ENCODE measurements around the gene MATN1.

The MATN1 gene

DNA sequence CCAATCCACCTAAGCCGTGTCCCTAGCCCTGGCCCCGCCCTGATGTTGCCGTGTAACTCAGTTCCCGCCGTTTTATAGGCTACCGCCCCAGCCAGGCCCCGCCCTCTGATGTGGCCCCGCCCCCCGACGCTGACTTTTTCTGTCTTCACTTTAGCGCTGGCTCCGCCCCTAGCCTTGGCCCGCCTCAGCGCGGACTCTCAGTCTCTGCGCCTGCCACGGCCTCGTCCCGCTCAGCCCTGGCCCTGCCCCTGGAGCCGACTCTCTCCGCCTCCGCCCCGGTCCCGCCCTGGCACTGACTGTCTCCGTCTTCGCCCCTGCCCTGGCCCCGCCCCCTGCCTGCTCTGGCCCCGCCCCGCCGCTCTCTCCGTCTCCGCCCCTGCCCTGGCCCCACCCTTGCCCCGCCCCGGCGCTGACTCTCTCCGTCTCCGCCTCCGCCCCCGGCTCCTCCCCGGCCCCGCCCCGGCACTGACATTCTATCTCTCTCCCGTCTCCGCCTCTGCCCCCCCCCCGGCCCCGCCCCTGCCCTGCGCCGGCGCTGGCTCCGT, 5.2 kb downstream of the MATN1 start:
- DNase-seq (ENCODE audit: low read depth) = peak; percentile 95

DNA sequence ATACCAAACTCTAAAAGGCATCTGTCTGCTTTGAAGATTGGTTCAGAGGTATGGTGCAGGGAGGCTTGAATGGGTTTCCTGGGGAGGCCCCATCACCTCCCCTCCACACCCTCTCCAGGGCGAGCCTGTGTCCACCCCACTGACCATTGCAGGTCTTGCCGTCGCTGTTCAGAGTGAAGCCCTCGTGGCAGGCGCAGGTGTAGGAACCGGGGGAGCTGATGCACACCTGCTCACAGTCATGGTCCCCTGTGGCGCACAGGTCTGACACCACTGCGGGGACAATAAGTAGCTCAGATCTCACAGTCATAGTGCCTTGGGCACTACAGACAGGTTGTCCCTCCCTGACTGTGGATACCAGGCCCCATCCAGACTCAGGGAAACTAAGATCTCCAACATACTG, 6.7 kb downstream of the MATN1 start:
- no peak for DNase-seq (ENCODE audit: low read depth)

DNA sequence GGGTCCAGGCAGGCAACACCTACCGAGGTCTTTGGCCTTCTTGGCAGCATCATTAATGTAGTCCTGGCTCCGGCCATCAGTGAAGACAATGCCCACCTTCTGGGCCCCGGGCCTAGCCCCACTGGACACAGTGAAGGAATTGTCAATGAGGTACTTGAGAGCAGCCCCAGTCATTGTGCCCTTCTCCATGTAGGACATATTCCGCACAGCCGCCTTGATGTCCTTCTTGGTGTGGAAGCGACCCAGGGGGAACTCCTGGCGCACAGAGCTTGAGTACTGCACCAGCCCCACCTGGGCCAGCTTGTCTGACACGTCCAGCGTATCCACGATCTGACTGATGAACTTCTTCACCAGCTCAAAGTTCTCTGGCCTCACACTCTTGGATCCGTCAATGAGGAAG, 7.5 kb downstream of the MATN1 start:
- no peak for DNase-seq (ENCODE audit: low read depth)

DNA sequence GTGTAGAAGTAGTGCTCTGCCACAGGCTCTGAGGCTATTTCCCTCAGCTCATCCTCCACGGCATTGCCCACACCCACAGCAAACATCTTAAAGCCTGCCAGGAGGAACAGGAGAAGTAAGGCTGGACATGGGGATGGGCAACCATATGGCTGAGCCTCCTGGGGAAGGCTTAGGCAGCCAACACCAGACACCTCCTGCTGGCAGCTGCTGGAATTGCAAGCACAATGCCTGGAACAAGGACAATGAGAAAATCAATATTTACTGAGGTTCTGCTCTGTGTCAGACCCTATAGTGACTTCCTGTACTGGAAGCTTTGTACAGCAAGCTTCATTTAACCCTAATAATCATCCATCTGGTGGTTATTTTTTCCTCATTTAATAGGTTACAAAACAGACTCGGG, 8.2 kb downstream of the MATN1 start:
- no peak for DNase-seq (ENCODE audit: low read depth)

DNA sequence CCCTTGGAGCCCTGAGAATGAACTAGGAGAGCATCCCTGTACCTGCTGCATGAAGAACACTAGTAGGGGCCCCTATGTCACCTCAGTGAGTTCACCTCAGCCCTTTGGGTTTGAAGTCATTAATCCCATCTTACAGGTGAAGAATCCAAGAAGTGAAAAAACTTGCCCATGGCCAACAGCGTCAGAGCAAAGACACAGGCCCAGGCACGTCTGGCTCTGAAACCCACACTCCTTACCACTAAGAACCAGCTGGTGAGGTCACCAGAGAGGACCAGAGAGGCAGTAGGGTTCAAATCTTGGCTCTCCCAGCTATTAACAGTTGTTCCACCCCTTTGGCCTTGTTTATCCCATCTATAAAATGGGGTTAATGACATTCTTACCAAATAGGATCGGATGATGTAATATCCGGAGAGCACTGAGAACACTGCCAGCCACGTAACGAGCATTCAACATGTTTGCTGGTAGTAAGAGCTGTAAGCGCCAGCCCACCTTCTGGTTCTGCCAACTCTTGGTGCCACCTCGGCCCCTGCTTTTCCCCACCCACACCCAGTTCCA, 8.8 kb downstream of the MATN1 start:
- DNase-seq (ENCODE audit: low read depth) = no peak

DNA sequence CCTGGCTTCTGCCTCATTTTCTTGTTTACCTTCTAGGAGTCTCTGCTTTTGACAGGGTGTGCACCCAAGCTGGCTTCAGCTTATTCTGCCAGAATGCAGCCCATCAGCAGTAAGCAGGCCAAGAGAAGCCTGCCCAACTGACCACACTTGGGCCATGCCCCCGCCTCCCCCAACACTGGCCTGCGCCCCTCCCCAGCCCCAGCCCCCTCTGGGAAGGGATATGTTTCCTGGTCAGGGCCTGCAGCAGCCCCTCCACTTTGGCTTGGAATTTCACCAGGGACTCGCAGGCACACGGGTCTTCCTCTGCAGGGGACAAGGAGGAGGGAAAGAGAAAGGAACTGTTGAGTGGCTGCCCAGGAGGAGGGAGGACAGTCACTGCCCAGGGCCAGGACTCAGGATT, 9.4 kb downstream of the MATN1 start:
- DNase-seq (ENCODE audit: low read depth) = no peak

DNA sequence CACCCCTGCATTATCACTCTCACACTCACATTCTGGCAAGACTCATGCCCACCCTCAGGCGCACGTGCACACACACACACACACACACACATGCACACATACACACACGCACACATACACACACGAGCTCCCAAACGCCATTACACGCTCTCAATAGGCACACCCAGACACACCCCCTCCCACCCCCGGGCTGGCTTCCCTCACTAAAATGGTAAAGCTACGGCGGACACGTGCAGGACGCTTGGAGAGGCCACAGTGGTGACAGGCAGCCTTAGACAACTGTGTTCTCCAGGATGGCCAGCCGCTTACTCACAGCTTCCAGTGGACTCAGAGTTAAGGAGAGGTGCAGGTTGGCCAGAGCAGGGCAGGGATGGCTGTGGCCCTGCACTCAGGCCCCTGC, 10.1 kb downstream of the MATN1 start:
- no peak for DNase-seq (ENCODE audit: low read depth)

DNA sequence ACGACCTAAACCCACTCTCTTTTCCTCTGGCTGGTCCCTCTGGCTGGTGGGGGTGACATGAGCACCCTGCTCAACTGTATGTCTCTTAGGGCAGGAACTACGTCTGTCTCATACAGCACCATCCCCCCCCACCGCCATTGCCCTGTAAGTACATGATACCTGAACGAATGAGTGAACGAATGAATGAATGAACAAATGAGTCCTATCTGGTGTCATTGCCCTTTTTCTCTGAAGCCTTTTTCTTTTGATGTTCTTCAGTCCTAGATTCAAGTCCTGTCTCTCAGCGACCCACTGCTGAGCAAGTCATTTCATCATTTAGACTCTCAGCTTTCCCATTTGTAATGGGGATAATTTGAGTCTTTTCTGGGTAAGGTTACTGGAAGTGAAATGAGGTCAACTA, 10.8 kb downstream of the MATN1 start:
- DNase-seq (ENCODE audit: low read depth) = no peak

DNA sequence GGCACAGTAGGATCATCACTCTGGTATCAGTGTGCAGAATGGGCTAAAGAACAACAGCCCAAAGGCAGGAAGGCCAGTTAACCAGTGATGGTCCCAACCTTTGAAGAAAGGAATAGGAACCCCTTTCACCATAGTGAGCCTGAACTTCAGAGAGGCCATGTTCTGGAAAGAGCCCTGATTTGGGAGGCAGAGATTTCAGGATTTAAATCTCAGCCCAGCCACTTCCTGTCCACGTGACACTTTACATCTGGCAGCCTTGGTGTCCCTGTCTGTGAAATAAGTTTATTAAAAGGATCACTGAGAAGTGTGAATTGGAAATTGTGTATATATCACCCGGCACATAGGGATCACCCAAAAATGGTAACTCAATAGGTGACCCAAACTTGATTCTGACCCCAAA, 13.0 kb downstream of the MATN1 start:
- DNase-seq (ENCODE audit: low read depth) = no peak

DNA sequence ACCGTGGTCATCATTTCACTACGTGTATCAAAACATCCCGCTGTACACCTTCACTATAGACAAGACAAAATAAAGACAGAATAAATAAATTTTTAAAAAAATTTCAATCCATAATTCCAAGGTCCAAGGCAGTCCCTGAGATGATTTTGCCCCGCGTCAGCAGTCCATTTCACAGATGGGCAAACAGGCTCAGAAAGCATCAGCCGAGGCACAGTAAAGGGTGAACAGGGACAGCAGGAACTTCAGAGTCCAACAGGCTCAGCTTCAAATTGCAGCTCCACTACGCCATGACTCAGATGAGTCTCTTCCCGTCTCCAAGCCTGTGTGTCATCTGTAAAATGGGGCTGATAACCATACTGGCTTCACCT, 15.0 kb downstream of the MATN1 start:
- no peak for DNase-seq (ENCODE audit: low read depth)

DNA sequence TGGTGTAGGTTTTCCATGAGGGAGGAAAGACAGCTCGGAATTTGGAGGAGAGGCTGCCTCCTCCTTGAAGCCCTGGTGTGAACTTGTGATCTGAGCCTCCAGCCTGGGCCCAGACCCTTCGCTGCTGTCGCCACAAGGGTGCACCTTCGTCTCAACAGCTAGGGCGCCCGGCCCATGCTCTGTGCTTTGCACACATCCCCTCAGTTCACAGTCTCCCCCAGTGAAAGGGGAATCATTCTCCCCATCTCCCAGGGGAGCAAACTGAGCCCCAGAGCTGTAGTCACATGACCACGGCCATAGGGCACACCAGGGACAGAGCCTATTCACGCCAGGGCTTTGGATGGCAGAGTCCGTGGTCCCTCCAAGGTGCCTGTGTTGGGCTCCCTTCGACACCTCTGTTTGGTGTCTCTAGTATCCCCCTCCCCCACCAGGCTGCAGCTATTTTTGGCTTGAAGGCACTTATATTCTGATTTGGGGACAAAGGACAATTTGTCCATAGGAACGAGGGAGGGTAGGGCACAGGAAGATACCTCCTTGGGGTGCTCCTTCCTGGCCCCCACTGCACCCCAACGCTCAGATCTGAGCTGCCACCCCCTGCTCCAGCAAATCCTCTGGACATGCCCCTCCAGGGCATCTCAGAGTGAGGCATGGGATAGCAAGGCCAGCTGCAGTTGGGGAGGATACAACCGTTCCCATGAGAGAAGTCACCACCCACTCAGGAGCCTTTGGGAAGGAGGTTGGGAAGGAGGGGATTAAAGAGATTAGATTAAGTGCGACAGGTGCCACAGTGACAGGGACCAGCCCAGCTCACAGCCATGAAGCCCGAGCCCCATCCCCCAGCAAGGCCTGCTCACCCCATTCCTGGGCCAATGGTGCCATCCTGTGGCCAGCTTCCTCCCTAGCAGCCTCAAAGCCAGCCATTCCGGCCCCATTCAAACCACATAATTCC, 15.7 kb downstream of the MATN1 start:
- DNase-seq (ENCODE audit: low read depth) = peak; percentile 40

DNA sequence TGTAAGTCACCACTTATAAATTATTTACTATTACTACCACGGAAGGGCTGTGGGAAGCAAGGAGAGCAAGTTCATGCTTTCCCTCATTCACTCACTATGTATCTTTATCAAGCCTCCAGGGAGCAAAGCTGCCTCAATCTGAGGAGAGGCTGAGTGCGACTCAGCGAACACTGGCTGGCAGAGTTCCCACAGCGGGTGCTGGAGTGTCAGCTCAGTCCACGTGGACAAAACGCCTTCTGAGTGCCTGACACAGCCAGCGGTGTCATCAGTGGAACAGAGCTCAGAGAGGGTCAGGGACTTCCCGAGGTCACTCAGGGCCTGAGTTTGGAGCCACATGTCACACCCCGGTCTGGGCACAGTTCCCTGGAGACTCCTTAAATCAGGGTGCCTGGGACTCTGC, 16.9 kb downstream of the MATN1 start:
- peak; percentile 44 for DNase-seq (ENCODE audit: low read depth)

DNA sequence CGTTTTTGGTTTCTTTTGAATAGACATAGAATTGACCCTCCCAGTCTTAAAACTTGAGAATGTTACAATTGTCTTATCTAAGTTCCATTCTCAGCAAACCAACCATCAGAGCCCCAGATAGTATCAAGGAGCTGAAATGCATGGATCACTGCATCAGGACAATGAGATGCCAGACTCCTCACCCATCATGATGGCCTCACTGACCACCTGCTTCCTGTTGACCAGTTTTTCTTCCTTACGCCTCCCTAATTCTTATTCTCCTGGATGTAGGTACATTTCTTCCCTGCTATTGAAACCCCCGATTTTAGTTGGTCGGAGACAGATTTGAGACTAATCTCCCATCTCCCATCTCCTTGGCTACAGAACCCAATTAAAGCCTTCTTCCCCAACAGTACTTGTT, 17.7 kb downstream of the MATN1 start:
- no peak for DNase-seq (ENCODE audit: low read depth)

DNA sequence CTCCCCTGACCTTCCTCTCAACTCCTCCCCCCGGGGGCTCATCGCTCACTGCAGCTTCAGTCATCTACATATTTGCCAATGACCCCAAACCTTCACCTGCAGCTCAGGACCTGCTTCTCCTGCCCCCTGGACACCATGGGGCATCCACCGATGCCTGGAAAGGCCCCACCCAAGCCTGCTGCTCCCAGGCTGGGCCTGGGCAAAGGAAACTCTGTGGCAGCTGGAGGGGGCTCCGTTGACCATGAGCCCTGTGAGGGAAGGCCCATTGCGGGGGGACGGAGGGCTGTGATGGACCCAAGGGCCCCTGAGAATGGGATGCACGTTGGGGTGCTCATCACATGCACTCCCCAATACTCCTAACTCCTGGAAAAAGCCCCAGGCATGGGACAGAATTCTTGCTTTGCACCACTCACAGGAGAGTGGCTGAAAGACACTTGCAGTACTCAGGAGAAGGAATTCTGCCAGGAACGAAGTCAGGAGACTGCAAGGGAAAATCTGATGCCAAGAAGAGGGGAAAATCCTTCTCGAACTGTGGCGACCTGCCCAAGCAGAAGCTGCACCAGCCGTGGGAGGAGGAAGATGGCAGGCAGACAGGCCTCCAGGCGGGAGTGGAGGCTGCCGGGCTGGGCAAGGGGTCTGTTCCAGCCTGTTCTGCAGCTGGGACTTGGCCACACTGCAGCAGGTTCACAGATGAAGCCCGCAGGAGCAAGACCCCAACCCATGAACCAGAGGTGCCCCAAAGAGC, 18.4 kb downstream of the MATN1 start:
- DNase-seq (ENCODE audit: low read depth) = no peak

DNA sequence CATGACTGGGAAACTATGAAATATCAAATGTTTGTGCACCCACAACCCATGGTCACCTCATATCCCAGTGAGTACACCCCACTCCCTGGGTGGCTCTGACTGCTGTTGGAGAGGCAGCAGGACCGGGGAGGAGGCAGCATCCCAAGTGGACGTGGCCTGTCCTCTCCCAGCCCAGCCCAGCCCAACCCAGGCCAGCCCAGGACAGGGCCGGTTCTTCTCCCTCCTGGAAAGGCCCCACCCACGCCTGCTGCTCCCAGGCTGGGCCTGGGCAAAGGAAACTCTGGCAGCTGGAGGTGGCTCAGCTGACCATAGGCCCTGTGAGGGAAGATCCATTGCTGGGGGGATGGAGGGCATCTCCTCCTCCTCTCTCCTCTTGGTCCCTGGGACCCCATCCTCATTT, 19.1 kb downstream of the MATN1 start:
- peak; percentile 55 for DNase-seq (ENCODE audit: low read depth)

DNA sequence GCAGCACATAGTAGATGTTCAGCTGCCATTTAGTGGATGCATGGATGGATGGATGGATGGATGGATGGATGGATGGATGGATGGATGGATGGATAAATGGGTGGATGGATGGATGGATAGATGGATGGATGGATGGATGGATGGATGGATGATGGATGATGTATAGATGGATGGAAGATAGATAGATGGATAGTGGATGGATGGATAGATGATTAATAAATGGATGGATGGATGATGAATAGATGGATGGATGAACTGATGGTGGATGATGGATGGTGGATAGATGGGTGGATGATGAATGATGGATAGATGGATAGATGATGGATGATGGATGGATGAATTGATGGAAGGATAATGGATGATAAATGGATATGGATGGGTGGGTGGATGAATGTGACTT, 20.6 kb downstream of the MATN1 start:
- no peak for DNase-seq (ENCODE audit: low read depth)

DNA sequence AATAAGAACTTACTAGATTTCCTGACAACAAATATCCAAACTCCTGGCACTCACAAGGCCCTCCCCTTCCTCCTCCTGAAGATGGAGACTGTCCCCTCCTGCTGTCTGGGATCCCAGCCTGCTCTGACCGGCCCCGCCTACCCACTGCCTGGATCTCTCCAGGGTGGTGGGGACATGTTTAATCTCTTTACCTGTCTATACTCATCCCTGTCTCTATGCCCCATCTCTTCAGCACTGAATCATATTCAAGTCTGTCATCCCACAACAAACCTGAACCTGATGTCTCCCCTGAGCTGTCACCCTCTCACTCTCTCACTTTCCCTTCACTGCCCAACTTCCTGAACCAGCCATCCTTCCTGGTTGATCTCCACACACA, 22.1 kb downstream of the MATN1 start:
- DNase-seq (ENCODE audit: low read depth) = no peak

DNA sequence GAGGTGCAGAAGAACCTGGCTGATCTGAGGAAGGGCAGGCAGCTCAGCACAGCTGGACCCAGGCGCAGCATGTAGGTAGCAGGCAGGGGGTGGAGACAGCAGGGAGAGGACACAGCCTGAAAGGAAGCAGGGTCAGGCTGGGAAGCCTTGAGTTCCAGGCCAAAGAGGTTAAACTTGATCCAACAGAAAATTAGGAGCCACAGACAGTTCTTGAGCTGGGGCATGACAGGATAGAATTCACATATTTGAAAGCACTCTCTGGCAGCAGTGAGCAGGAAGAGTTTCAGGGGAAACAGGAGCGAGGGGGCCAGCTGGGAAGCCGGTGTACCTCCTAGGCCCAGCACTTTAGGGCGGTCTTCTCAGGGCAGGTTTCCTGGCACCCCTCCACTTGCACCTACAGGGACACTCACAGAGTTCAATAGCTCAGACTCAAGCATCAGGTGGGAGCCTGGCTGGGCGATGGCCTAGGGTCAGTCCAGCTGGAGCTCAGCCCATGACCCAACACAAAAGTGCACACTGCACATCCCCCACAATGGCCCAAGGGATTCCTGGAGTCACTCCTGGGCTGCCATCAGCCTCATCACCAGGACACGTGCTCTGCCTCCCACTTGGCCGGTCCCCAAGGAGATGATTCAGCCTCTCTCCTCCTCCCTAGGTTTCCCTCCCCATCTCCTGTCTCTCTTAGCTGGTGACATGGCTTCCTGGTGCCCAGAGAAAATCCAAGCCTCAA, 22.7 kb downstream of the MATN1 start:
- DNase-seq (ENCODE audit: low read depth) = peak; percentile 90

DNA sequence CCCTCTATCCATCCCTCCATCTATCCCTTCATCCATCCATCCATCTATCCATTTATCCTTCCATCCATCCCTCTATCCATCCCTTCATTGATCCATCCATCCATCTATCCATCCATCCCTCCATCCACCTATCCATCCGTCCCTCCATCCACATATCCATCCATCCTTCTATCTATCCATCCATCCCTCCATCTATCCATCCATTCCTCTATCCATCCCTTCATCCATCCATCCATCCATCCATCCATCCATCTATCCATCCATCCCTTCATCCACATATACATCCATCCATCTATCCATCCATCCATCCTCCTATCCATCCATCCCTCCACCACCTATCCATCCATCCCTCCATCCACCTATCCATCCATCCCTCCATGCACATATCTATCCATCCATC, 23.6 kb downstream of the MATN1 start:
- no peak for DNase-seq (ENCODE audit: low read depth)

DNA sequence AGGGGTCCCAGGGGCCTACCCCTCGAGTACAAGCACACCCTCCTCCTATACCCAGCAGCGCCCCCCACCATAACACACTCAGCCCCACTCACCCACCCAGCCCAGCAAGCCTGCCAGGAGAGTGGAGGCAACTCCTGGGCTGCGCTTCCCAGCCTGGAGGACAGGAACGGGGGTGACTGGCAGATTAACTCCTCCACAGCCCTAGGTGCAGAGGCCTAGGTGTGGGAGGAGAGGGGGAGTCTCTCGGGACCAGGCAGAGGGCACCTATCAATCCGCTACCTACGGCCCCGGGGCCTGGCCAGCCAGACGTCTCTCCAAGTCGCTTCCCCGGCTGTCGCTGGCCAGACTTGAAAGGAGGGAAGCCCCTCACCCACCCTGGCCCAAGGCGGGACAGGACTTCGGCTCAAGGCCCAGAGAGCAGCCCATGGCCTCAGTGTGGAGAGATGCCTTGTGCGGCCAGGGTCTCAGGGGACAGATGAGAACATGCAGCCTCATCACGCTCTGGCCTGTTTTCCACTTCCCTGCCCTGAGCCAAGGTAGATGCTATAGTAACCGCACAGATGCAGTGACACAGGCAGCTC, 24.9 kb downstream of the MATN1 start:
- DNase-seq (ENCODE audit: low read depth) = no peak

DNA sequence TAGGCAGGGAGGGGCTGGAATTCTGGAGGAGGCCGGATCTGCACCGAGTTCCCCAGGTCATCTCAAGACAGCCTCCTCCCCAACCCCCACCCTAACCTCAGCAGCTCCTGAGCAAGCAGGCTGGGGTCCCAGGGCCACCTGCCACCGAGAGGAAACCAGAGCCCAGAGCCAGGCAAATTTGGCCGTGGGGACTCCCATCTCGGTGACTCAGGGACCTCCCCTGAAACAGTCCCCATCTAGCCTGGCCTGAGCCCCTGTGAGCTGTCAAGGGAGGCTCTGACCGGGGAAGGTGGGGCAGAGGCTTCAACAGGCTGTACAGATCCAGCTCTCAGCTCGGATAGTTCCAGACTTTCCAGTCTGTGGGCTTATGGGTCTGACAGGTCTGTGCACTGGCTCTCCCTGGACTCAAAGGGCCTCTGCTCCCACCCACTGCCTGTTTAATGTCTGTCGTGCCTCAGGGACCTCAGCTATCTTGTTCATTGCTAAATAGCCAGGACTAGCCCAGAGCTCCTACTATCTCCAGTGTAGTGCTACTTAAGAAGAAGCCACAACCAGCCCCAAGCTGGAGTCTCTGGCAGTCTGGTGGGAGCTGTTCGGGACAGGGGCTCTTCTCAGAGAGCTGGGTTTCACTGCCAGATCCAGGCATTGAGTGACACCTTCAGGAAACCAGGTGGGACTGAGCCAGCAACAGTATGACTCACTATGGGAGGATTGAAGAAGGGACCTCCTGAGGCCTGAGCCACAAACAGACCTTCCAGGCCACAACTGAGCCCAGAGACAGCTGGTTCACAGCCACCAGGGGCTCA, 25.6 kb downstream of the MATN1 start:
- no peak for DNase-seq (ENCODE audit: low read depth)

Data from GM04504 (cell line).